Measurements from ENCODE around the gene NOL8. TPM values are rescaled to one million over a fixed set of nuclear protein-coding genes. Genes with fewer than 3 reads are reported as not detected.

NOL8 gene
- total RNA-seq, 1 experiment from 2014 or later = 32.2 TPM

DNA sequence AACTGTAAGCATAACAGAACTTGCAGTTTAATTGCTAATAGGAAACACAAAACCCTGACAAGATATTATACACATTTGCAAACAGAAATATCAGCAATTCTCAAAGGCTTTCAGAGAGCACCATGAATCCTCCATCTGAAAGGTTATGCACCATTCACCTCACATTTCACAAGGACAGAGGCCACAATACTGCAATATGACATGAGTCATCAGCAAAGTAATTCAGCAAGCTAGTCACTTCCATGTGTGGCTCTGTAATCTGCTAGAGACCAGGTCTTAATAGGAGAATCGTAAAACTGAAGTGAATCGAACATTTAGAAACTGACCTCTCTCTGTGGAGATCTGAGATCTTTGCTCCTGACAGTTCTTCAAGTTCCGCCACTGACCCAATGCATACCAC lies 60.0 kb downstream of the NOL8 start:
- ChIA-PET CTCF (no interaction called here), POLR2A (interaction anchor here (1.0 kb wide), 1 partner anchor 147 kb away, joined by 7 read pairs; no protein-coding TSS in a partner anchor)
- DNase-seq (ENCODE audit: low spot score) (no peak), ATAC-seq (no peak)
- peaks cover 88% of the 10 kb centered on the region for H3K36me3 Mint-ChIP-seq
- no peaks in the 10 kb centered on the region for H3K4me1 Mint-ChIP-seq
- TF ChIP-seq ELF4 (CRISPR knock-in tag; IDR thresholded peaks at IDR 0.05; ENCODE audit: low read depth) (no peak), NFYB (CRISPR knock-in tag; conservative IDR thresholded peaks at IDR 0.05; ENCODE audit: low read depth) (no peak), SMAD3 (CRISPR knock-in tag; IDR thresholded peaks at IDR 0.05; ENCODE audit: borderline replicate concordance) (no peak), ZNF423 (CRISPR knock-in tag; IDR thresholded peaks at IDR 0.05) (no peak), IRF2 (CRISPR knock-in tag; IDR thresholded peaks at IDR 0.05; ENCODE audit: borderline replicate concordance, low read depth) (no peak), TEAD1 (CRISPR knock-in tag; IDR thresholded peaks at IDR 0.05) (no peak), ETV6 (CRISPR knock-in tag; IDR thresholded peaks at IDR 0.05) (no peak), NFE2L1 (CRISPR knock-in tag; IDR thresholded peaks at IDR 0.05) (no peak)
- TF ChIP-seq, protein P1, sequence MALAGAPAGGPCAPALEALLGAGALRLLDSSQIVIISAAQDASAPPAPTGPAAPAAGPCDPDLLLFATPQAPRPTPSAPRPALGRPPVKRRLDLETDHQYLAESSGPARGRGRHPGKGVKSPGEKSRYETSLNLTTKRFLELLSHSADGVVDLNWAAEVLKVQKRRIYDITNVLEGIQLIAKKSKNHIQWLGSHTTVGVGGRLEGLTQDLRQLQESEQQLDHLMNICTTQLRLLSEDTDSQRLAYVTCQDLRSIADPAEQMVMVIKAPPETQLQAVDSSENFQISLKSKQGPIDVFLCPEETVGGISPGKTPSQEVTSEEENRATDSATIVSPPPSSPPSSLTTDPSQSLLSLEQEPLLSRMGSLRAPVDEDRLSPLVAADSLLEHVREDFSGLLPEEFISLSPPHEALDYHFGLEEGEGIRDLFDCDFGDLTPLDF (CRISPR knock-in tag; IDR thresholded peaks at IDR 0.05) = no peak
- TF ChIP-seq, protein P2, sequence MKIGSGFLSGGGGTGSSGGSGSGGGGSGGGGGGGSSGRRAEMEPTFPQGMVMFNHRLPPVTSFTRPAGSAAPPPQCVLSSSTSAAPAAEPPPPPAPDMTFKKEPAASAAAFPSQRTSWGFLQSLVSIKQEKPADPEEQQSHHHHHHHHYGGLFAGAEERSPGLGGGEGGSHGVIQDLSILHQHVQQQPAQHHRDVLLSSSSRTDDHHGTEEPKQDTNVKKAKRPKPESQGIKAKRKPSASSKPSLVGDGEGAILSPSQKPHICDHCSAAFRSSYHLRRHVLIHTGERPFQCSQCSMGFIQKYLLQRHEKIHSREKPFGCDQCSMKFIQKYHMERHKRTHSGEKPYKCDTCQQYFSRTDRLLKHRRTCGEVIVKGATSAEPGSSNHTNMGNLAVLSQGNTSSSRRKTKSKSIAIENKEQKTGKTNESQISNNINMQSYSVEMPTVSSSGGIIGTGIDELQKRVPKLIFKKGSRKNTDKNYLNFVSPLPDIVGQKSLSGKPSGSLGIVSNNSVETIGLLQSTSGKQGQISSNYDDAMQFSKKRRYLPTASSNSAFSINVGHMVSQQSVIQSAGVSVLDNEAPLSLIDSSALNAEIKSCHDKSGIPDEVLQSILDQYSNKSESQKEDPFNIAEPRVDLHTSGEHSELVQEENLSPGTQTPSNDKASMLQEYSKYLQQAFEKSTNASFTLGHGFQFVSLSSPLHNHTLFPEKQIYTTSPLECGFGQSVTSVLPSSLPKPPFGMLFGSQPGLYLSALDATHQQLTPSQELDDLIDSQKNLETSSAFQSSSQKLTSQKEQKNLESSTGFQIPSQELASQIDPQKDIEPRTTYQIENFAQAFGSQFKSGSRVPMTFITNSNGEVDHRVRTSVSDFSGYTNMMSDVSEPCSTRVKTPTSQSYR (CRISPR knock-in tag; IDR thresholded peaks at IDR 0.05) = no peak
- TF ChIP-seq, protein P3, sequence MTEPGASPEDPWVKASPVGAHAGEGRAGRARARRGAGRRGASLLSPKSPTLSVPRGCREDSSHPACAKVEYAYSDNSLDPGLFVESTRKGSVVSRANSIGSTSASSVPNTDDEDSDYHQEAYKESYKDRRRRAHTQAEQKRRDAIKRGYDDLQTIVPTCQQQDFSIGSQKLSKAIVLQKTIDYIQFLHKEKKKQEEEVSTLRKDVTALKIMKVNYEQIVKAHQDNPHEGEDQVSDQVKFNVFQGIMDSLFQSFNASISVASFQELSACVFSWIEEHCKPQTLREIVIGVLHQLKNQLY (CRISPR knock-in tag; IDR thresholded peaks at IDR 0.05) = no peak
- TF ChIP-seq, protein P4, sequence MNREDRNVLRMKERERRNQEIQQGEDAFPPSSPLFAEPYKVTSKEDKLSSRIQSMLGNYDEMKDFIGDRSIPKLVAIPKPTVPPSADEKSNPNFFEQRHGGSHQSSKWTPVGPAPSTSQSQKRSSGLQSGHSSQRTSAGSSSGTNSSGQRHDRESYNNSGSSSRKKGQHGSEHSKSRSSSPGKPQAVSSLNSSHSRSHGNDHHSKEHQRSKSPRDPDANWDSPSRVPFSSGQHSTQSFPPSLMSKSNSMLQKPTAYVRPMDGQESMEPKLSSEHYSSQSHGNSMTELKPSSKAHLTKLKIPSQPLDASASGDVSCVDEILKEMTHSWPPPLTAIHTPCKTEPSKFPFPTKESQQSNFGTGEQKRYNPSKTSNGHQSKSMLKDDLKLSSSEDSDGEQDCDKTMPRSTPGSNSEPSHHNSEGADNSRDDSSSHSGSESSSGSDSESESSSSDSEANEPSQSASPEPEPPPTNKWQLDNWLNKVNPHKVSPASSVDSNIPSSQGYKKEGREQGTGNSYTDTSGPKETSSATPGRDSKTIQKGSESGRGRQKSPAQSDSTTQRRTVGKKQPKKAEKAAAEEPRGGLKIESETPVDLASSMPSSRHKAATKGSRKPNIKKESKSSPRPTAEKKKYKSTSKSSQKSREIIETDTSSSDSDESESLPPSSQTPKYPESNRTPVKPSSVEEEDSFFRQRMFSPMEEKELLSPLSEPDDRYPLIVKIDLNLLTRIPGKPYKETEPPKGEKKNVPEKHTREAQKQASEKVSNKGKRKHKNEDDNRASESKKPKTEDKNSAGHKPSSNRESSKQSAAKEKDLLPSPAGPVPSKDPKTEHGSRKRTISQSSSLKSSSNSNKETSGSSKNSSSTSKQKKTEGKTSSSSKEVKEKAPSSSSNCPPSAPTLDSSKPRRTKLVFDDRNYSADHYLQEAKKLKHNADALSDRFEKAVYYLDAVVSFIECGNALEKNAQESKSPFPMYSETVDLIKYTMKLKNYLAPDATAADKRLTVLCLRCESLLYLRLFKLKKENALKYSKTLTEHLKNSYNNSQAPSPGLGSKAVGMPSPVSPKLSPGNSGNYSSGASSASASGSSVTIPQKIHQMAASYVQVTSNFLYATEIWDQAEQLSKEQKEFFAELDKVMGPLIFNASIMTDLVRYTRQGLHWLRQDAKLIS (CRISPR knock-in tag; IDR thresholded peaks at IDR 0.05; ENCODE audit: borderline replicate concordance) = no peak
- no peaks in the 10 kb centered on the region for H3K9me3 Mint-ChIP-seq
- H3K27me3 Mint-ChIP-seq (ENCODE audit: low read depth) = no peaks in the 10 kb centered on the region
- H3K27ac Mint-ChIP-seq = no peak overlapping the region
- H3K4me3 Mint-ChIP-seq = no peak overlapping the region

DNA sequence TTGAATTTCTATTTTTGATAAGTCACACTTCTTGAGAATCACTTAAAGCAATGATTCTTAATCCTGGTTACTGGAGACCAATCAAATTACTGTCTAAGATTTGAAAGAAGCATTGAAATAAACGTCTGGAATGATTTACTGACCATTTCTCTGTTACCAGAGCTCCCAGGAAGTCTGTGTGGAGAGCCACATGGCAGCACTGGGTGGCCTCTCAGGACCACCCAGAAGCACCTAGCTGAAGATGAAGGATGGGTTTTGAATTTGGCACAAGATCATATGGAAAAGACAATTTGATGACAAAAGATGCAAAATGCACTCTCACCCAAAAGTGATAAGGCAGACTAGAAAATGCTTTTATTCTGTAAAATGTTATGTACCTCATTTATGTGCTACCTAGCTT lies 62.0 kb downstream of the NOL8 start:
- CTCF ChIA-PET = no interaction called here
- Mint-ChIP-seq H3K4me3 (no peak overlapping the region), H3K27ac (no peak overlapping the region), H3K4me1 (no peaks in the 10 kb centered on the region), H3K9me3 (no peaks in the 10 kb centered on the region), H3K27me3 (ENCODE audit: low read depth) (no peaks in the 10 kb centered on the region), H3K36me3 (peaks cover 88% of the 10 kb centered on the region)
- POLR2A ChIA-PET = no interaction called here
- no peak for DNase-seq (ENCODE audit: low spot score)
- ATAC-seq = no peak
- TF ChIP-seq KAT7 (CRISPR knock-in tag; IDR thresholded peaks at IDR 0.05; ENCODE audit: borderline replicate concordance) (no peak), NR2C2 (CRISPR knock-in tag; IDR thresholded peaks at IDR 0.05) (no peak), CREM (CRISPR knock-in tag; IDR thresholded peaks at IDR 0.05) (no peak), NFATC4 (CRISPR knock-in tag; IDR thresholded peaks at IDR 0.05) (no peak), NFE2L1 (CRISPR knock-in tag; IDR thresholded peaks at IDR 0.05) (no peak), NR1H2 (CRISPR knock-in tag; IDR thresholded peaks at IDR 0.05) (no peak), ZNF416 (CRISPR knock-in tag; IDR thresholded peaks at IDR 0.05) (no peak)
- TF ChIP-seq, protein P5, sequence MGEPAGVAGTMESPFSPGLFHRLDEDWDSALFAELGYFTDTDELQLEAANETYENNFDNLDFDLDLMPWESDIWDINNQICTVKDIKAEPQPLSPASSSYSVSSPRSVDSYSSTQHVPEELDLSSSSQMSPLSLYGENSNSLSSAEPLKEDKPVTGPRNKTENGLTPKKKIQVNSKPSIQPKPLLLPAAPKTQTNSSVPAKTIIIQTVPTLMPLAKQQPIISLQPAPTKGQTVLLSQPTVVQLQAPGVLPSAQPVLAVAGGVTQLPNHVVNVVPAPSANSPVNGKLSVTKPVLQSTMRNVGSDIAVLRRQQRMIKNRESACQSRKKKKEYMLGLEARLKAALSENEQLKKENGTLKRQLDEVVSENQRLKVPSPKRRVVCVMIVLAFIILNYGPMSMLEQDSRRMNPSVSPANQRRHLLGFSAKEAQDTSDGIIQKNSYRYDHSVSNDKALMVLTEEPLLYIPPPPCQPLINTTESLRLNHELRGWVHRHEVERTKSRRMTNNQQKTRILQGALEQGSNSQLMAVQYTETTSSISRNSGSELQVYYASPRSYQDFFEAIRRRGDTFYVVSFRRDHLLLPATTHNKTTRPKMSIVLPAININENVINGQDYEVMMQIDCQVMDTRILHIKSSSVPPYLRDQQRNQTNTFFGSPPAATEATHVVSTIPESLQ (CRISPR knock-in tag; IDR thresholded peaks at IDR 0.05) = no peak
- TF ChIP-seq, protein P6, sequence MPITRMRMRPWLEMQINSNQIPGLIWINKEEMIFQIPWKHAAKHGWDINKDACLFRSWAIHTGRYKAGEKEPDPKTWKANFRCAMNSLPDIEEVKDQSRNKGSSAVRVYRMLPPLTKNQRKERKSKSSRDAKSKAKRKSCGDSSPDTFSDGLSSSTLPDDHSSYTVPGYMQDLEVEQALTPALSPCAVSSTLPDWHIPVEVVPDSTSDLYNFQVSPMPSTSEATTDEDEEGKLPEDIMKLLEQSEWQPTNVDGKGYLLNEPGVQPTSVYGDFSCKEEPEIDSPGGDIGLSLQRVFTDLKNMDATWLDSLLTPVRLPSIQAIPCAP (CRISPR knock-in tag; IDR thresholded peaks at IDR 0.05) = no peak
- TF ChIP-seq, protein P1 (CRISPR knock-in tag; IDR thresholded peaks at IDR 0.05) = no peak
- TF ChIP-seq, protein P7, sequence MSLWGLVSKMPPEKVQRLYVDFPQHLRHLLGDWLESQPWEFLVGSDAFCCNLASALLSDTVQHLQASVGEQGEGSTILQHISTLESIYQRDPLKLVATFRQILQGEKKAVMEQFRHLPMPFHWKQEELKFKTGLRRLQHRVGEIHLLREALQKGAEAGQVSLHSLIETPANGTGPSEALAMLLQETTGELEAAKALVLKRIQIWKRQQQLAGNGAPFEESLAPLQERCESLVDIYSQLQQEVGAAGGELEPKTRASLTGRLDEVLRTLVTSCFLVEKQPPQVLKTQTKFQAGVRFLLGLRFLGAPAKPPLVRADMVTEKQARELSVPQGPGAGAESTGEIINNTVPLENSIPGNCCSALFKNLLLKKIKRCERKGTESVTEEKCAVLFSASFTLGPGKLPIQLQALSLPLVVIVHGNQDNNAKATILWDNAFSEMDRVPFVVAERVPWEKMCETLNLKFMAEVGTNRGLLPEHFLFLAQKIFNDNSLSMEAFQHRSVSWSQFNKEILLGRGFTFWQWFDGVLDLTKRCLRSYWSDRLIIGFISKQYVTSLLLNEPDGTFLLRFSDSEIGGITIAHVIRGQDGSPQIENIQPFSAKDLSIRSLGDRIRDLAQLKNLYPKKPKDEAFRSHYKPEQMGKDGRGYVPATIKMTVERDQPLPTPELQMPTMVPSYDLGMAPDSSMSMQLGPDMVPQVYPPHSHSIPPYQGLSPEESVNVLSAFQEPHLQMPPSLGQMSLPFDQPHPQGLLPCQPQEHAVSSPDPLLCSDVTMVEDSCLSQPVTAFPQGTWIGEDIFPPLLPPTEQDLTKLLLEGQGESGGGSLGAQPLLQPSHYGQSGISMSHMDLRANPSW (CRISPR knock-in tag; conservative IDR thresholded peaks at IDR 0.05; ENCODE audit: low read depth) = no peak
